ENCODE data around the gene KRT85.

GRCh38 chr12:52353766-52354165 lies 13.5 kb downstream of the KRT85 start:
- TF ChIP-seq CTCF (IDR thresholded peaks at IDR 0.05) (no peak), EZH2 (IDR thresholded peaks at IDR 0.05) (no peak)

Data from neural progenitor cell (in vitro differentiated cells).